HEK293 (cell line): ENCODE results near the gene BIRC7.

Source experiments
- CTCF ChIA-PET: fragments of 350-600 bp; formaldehyde crosslinking; extraction: SDS; loops from one replicate; lab custom pipeline; 2021; ENCODE audit warnings: antibody characterized with exemption; lab: Yijun Ruan, JAX
- POLR2A ChIA-PET: fragments of 300-600 bp; formaldehyde crosslinking; extraction: SDS; loops from one replicate; lab custom pipeline; 2020; ENCODE audit warnings: antibody characterized with exemption, inconsistent platforms; lab: Yijun Ruan, JAX
- H3K27ac ChIP-seq: fragments of 200-500 bp; sonication (Bioruptor generic); 2 replicates; pipeline ENCODE4 v1.5.1; 2014; ENCODE audit warnings: low read depth, low read length, control low read depth, inconsistent platforms; ENCODE audit errors: extremely low read depth
- H3K36me3 ChIP-seq, 2 experiments: fragments of 200-500 bp in 1 of 2; sonication (Bioruptor generic) in 1 of 2; 1 replicate in 1 of 2; 2 replicates in 1 of 2; pipeline ENCODE4 v1.5.1; 2014 to 2017; ENCODE audit warnings: inconsistent platforms in 2 of 2, low read length in 2 of 2; ENCODE audit not compliant: control insufficient read depth in 2 of 2, insufficient read depth in 1 of 2
- H3K4me1 ChIP-seq: fragments of 200-500 bp; sonication (Bioruptor generic); 2 replicates; pipeline ENCODE4 v1.5.1; 2014; ENCODE audit warnings: mild to moderate bottlenecking, low read length, inconsistent platforms; ENCODE audit not compliant: control insufficient read depth, insufficient read depth
- H3K4me3 ChIP-seq: 2 replicates; pipeline ENCODE4 v1.5.1; 2011; ENCODE audit warnings: low read depth, mild to moderate bottlenecking, control low read depth, low read length, moderate library complexity
- H3K9me3 ChIP-seq: fragments of 200-500 bp; sonication (Bioruptor generic); 2 replicates; pipeline ENCODE4 v1.5.1; 2014; ENCODE audit warnings: low read depth, low read length, inconsistent platforms; ENCODE audit not compliant: control insufficient read depth, insufficient read depth
- MYNN ChIP-seq: fragments of 450-650 bp; formaldehyde crosslinking; IDR thresholded peaks from 2 replicates; pipeline ENCODE4 v1.5.1; 2016; ENCODE audit warnings: missing biosample characterization, missing genetic modification characterization, borderline replicate concordance
- RBAK ChIP-seq: fragments of 450-650 bp; formaldehyde crosslinking; IDR thresholded peaks from 2 replicates; pipeline ENCODE4 v1.5.1; 2016; ENCODE audit warnings: missing biosample characterization, missing genetic modification characterization
- SP3 ChIP-seq: fragments of 450-650 bp; formaldehyde crosslinking; IDR thresholded peaks from 2 replicates; pipeline ENCODE4 v1.5.1; 2016; ENCODE audit warnings: missing biosample characterization, missing genetic modification characterization
- ZBTB48 ChIP-seq: fragments of 450-650 bp; formaldehyde crosslinking; IDR thresholded peaks from 2 replicates; pipeline ENCODE4 v1.5.1; 2016; ENCODE audit warnings: missing biosample characterization, missing genetic modification characterization
- ZEB2 ChIP-seq: fragments of 450-650 bp; formaldehyde crosslinking; IDR thresholded peaks from 2 replicates; pipeline ENCODE4 v1.5.1; 2016; ENCODE audit warnings: missing biosample characterization, missing genetic modification characterization
- ZFP3 ChIP-seq: fragments of 450-650 bp; formaldehyde crosslinking; IDR thresholded peaks from 2 replicates; pipeline ENCODE4 v1.5.1; 2016; ENCODE audit warnings: low read depth, missing biosample characterization, missing genetic modification characterization
- ZIC2 ChIP-seq: fragments of 450-650 bp; formaldehyde crosslinking; IDR thresholded peaks from 2 replicates; pipeline ENCODE4 v1.5.1; 2016; ENCODE audit warnings: missing biosample characterization, missing genetic modification characterization
- ZNF311 ChIP-seq: fragments of 450-650 bp; formaldehyde crosslinking; IDR thresholded peaks from 2 replicates; pipeline ENCODE4 v1.5.1; 2017; ENCODE audit warnings: missing biosample characterization, missing genetic modification characterization, borderline replicate concordance
- ZNF366 ChIP-seq: fragments of 450-650 bp; formaldehyde crosslinking; conservative IDR thresholded peaks from 2 replicates; pipeline ENCODE4 v1.5.1; 2016; ENCODE audit warnings: missing biosample characterization, missing genetic modification characterization
- ZNF776 ChIP-seq: fragments of 450-650 bp; formaldehyde crosslinking; IDR thresholded peaks from 2 replicates; pipeline ENCODE4 v1.5.0; 2017; ENCODE audit warnings: missing biosample characterization, missing genetic modification characterization, borderline replicate concordance
- ZNF830 ChIP-seq: fragments of 450-650 bp; IDR thresholded peaks from 2 replicates; pipeline ENCODE4 v1.5.0; 2018; ENCODE audit warnings: missing biosample characterization, missing genetic modification characterization, low read depth, mild to moderate bottlenecking, moderate library complexity
- ZXDB ChIP-seq: fragments of 450-650 bp; formaldehyde crosslinking; IDR thresholded peaks from 2 replicates; pipeline ENCODE4 v1.5.1; 2016; ENCODE audit warnings: missing biosample characterization, missing genetic modification characterization
- TF ChIP-seq, protein P1 (sequence below): fragments of 450-650 bp; formaldehyde crosslinking; IDR thresholded peaks from 2 replicates; pipeline ENCODE4 v1.5.1; 2016; ENCODE audit warnings: missing biosample characterization, missing genetic modification characterization
- TF ChIP-seq, protein P2 (sequence below): fragments of 450-650 bp; formaldehyde crosslinking; IDR thresholded peaks from 2 replicates; pipeline ENCODE4 v1.5.1; 2016; ENCODE audit warnings: missing biosample characterization, missing genetic modification characterization, borderline replicate concordance
- TF ChIP-seq, protein P3 (sequence below): fragments of 450-650 bp; formaldehyde crosslinking; IDR thresholded peaks from 2 replicates; pipeline ENCODE4 v1.5.1; 2016; ENCODE audit warnings: missing biosample characterization, missing genetic modification characterization
- TF ChIP-seq, protein P4 (sequence below): fragments of 450-650 bp; formaldehyde crosslinking; optimal IDR thresholded peaks from 2 replicates; pipeline ENCODE3; 2016; ENCODE audit warnings: missing biosample characterization, mild to moderate bottlenecking, missing genetic modification characterization
- TF ChIP-seq, protein P5 (sequence below): fragments of 450-650 bp; formaldehyde crosslinking; IDR thresholded peaks from 2 replicates; pipeline ENCODE4; 2016; ENCODE audit warnings: missing biosample characterization, missing genetic modification characterization
- TF ChIP-seq, protein P6 (sequence below): fragments of 450-650 bp; formaldehyde crosslinking; IDR thresholded peaks from 2 replicates; pipeline ENCODE4 v1.5.1; 2016; ENCODE audit warnings: missing biosample characterization, missing genetic modification characterization, borderline replicate concordance

Gene BIRC7

DNA sequence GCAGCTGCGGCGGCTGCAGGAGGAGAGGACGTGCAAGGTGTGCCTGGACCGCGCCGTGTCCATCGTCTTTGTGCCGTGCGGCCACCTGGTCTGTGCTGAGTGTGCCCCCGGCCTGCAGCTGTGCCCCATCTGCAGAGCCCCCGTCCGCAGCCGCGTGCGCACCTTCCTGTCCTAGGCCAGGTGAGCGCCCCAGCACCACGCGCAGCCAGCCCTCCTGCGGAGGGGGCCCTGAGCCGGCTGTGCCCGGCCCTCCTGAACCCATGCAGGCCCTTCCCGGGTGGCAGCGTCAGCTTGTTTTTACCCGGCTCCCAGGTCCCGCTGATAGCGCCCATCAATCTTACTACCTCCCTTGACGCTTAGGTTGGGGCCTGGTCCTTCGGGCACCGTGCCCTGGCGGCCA is 3.7 kb downstream of the BIRC7 start:
- no peak overlapping the region for H3K27ac ChIP-seq
- CTCF ChIA-PET = no interaction called here
- H3K4me3 ChIP-seq = no peak overlapping the region
- TF ChIP-seq ZEB2 (tag by site-specific recombination) = no peak
- no peak for TF ChIP-seq MYNN (tag by site-specific recombination)
- TF ChIP-seq, protein P1, sequence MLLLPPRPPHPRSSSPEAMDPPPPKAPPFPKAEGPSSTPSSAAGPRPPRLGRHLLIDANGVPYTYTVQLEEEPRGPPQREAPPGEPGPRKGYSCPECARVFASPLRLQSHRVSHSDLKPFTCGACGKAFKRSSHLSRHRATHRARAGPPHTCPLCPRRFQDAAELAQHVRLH (tag by site-specific recombination) = no peak
- no peak for TF ChIP-seq ZIC2 (tag by site-specific recombination)
- TF ChIP-seq ZNF366 (tag by site-specific recombination) = no peak
- TF ChIP-seq, protein P2, sequence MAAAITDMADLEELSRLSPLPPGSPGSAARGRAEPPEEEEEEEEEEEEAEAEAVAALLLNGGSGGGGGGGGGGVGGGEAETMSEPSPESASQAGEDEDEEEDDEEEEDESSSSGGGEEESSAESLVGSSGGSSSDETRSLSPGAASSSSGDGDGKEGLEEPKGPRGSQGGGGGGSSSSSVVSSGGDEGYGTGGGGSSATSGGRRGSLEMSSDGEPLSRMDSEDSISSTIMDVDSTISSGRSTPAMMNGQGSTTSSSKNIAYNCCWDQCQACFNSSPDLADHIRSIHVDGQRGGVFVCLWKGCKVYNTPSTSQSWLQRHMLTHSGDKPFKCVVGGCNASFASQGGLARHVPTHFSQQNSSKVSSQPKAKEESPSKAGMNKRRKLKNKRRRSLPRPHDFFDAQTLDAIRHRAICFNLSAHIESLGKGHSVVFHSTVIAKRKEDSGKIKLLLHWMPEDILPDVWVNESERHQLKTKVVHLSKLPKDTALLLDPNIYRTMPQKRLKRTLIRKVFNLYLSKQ (tag by site-specific recombination) = no peak
- TF ChIP-seq ZBTB48 (tag by site-specific recombination) = no peak
- TF ChIP-seq ZNF830 (tag by site-specific recombination) = no peak
- TF ChIP-seq, protein P3, sequence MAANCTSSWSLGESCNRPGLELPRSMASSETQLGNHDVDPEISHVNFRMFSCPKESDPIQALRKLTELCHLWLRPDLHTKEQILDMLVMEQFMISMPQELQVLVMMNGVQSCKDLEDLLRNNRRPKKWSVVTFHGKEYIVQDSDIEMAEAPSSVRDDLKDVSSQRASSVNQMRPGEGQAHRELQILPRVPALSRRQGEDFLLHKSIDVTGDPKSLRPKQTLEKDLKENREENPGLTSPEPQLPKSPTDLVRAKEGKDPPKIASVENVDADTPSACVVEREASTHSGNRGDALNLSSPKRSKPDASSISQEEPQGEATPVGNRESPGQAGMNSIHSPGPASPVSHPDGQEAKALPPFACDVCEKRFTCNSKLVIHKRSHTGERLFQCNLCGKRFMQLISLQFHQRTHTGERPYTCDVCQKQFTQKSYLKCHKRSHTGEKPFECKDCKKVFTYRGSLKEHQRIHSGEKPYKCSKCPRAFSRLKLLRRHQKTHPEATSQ (tag by site-specific recombination) = no peak
- no peak for TF ChIP-seq SP3
- TF ChIP-seq ZXDB (tag by site-specific recombination) = no peak
- TF ChIP-seq ZNF776 = no peak
- no peak for TF ChIP-seq ZNF311 (tag by site-specific recombination)
- TF ChIP-seq RBAK (tag by site-specific recombination) = no peak
- TF ChIP-seq, protein P4, sequence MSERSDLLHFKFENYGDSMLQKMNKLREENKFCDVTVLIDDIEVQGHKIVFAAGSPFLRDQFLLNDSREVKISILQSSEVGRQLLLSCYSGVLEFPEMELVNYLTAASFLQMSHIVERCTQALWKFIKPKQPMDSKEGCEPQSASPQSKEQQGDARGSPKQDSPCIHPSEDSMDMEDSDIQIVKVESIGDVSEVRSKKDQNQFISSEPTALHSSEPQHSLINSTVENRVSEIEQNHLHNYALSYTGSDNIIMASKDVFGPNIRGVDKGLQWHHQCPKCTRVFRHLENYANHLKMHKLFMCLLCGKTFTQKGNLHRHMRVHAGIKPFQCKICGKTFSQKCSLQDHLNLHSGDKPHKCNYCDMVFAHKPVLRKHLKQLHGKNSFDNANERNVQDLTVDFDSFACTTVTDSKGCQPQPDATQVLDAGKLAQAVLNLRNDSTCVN (tag by site-specific recombination) = no peak
- TF ChIP-seq ZFP3 (tag by site-specific recombination) = no peak
- TF ChIP-seq, protein P5, sequence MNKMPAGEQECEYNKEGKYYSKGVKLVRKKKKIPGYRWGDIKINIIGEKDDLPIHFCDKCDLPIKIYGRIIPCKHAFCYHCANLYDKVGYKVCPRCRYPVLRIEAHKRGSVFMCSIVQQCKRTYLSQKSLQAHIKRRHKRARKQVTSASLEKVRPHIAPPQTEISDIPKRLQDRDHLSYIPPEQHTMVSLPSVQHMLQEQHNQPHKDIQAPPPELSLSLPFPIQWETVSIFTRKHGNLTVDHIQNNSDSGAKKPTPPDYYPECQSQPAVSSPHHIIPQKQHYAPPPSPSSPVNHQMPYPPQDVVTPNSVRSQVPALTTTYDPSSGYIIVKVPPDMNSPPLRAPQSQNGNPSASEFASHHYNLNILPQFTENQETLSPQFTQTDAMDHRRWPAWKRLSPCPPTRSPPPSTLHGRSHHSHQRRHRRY (tag by site-specific recombination) = no peak
- TF ChIP-seq, protein P6, sequence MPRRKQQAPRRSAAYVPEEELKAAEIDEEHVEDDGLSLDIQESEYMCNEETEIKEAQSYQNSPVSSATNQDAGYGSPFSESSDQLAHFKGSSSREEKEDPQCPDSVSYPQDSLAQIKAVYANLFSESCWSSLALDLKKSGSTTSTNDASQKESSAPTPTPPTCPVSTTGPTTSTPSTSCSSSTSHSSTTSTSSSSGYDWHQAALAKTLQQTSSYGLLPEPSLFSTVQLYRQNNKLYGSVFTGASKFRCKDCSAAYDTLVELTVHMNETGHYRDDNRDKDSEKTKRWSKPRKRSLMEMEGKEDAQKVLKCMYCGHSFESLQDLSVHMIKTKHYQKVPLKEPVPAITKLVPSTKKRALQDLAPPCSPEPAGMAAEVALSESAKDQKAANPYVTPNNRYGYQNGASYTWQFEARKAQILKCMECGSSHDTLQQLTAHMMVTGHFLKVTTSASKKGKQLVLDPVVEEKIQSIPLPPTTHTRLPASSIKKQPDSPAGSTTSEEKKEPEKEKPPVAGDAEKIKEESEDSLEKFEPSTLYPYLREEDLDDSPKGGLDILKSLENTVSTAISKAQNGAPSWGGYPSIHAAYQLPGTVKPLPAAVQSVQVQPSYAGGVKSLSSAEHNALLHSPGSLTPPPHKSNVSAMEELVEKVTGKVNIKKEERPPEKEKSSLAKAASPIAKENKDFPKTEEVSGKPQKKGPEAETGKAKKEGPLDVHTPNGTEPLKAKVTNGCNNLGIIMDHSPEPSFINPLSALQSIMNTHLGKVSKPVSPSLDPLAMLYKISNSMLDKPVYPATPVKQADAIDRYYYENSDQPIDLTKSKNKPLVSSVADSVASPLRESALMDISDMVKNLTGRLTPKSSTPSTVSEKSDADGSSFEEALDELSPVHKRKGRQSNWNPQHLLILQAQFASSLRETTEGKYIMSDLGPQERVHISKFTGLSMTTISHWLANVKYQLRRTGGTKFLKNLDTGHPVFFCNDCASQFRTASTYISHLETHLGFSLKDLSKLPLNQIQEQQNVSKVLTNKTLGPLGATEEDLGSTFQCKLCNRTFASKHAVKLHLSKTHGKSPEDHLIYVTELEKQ (tag by site-specific recombination) = no peak
- no peaks in the 10 kb centered on the region for H3K9me3 ChIP-seq
- H3K4me1 ChIP-seq = no peaks in the 10 kb centered on the region
- H3K36me3 ChIP-seq = no peaks in the 10 kb centered on the region
- POLR2A ChIA-PET = no interaction called here
